Upper lobe of left lung (tissue), 4 donors: ENCODE data around the gene TMEM182.

Source experiments
- POLR2A ChIP-seq, 4 donors: fragments of 450-650 bp; IDR thresholded peaks; one replicate each; pipeline ENCODE4 v1.5.1; 2016 to 2017; ENCODE audit warnings: antibody characterized with exemption in 4 of 4, mild to moderate bottlenecking in 2 of 4
- TF ChIP-seq, protein P1 (sequence below), 6 experiments: fragments of 450-650 bp in 4 of 6; fragments of 200-600 bp in 2 of 6; sonication (generic) in 2 of 6; IDR thresholded peaks; one replicate each; pipeline ENCODE4 v1.5.1; 2016 to 2019; ENCODE audit warnings: antibody characterized with exemption in 6 of 6

DNA sequence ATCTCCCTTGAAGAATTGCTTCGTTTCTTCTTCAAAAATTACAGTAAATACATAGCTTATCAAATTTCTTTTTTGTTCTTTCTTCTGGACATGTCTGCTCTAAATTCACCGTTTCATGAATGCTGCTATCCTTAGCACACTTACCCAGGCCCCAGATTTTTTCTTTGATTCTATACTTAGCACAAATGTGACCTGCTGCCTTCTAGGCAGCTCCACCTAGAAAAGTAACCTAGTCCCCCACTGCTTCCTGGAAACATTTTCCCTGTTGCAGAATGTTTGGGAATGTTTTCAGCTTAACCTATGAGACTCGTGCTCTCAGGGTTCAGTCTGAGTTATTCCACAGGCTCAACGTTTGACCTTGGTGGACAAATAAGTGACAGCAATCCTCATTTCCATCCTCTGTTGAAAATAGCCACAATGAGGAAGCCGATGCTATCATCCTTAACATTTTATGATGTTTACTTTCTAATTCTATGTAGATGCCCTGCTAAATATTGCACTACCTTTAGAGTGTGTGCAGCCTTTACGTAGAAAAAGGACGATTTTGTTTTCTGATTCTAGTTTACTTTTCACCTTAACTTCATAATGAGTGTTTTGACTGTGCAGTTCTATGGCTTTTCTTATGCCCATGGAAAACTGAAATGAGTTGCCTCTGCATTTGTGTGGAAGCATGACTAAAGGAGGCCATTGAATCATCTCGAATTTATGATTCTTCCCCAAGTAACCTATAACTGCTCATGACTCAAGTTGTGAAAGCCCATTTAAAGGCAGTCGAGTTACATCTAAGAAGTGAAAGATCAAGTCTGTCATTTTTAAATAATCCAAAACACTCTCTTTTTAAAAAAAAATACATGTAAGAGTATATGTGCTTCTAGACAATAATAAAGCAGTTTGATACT is 47.7 kb downstream of the TMEM182 start:
- no peak for TF ChIP-seq POLR2A (IDR thresholded peaks at IDR 0.05)
- TF ChIP-seq, protein P1, sequence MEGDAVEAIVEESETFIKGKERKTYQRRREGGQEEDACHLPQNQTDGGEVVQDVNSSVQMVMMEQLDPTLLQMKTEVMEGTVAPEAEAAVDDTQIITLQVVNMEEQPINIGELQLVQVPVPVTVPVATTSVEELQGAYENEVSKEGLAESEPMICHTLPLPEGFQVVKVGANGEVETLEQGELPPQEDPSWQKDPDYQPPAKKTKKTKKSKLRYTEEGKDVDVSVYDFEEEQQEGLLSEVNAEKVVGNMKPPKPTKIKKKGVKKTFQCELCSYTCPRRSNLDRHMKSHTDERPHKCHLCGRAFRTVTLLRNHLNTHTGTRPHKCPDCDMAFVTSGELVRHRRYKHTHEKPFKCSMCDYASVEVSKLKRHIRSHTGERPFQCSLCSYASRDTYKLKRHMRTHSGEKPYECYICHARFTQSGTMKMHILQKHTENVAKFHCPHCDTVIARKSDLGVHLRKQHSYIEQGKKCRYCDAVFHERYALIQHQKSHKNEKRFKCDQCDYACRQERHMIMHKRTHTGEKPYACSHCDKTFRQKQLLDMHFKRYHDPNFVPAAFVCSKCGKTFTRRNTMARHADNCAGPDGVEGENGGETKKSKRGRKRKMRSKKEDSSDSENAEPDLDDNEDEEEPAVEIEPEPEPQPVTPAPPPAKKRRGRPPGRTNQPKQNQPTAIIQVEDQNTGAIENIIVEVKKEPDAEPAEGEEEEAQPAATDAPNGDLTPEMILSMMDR (IDR thresholded peaks at IDR 0.05): no peak
